Measurements from ENCODE around the gene BCL7C. TPM values are rescaled to one million over a fixed set of nuclear protein-coding genes. Genes with fewer than 3 reads are reported as not detected.
A peak's percentile ranks its signal among the peaks of the same experiment; 100 is the strongest.

The BCL7C gene
- total RNA-seq, 1 experiment from 2014 or later: 45.8 TPM

- in situ Hi-C loops (cut with HindIII; ENCODE audit: low pct_unique_long_range_greater_than_20kb, low sequenced_read_pairs): no loop called here
- POLR2A ChIA-PET: no interaction called here
Observed at GRCh38 chr16:30921748-30922419, 28.0 kb upstream of the BCL7C start.

GRCh38 chr16:30921459-30921747, 27.5 kb upstream of the BCL7C start:
- TF ChIP-seq TCF7L2 (IDR thresholded peaks at IDR 0.05; ENCODE audit: low read depth, low read length) (no peak), POLR2AphosphoS5 (IDR thresholded peaks at IDR 0.05; ENCODE audit: low read depth, low read length) (no peak; the same call in 1 of the 2 replicates), CTCF (IDR thresholded peaks at IDR 0.05) (no peak), REST (IDR thresholded peaks at IDR 0.05; ENCODE audit: insufficient read depth in 1 of 2, low read depth in 2 of 2, low read length in 1 of 2) (no peak), SIN3A (IDR thresholded peaks at IDR 0.05; ENCODE audit: borderline replicate concordance, insufficient read depth, low read depth, low read length) (no peak)
- Histone ChIP-seq H3K36me3 (ENCODE audit: control insufficient read depth, insufficient read depth, low read length) (no peaks in the 10 kb centered on the region), H3K27me3 (ENCODE audit: control insufficient read depth, insufficient read depth, low read length) (no peaks in the 10 kb centered on the region), H3K4me1 (ENCODE audit: control insufficient read depth, insufficient read depth, low read length) (peaks cover 9% of the 10 kb centered on the region), H3K4me3 (ENCODE audit: low read depth in 2 of 2, low read length in 2 of 2) (peak overlapping the region; percentile 82 to 91), H3K9me3 (ENCODE audit: control insufficient read depth, insufficient read depth, low read depth, low read length) (no peaks in the 10 kb centered on the region), H3K27ac (ENCODE audit: low read length) (peak overlapping the region; percentile 88)
- in situ Hi-C loops (cut with HindIII; ENCODE audit: low pct_unique_long_range_greater_than_20kb, low sequenced_read_pairs) (no loop called here), intact Hi-C loops (cut with micrococcal nuclease; ENCODE audit: unreplicated experiment) (no loop called here)
- no TSS peak for BruUV-seq (replicated peaks)
- POLR2A ChIA-PET: no interaction called here
- CTCF ChIA-PET: no interaction called here
- no peak for DNase-seq (ENCODE audit: low read depth, low spot score)
- ATAC-seq: no peak

More at GRCh38 chr16:30921748-30922419, 28.0 kb upstream of the BCL7C start:
- Histone ChIP-seq H3K27ac (ENCODE audit: low read length) (peak overlapping the region; percentile 88), H3K36me3 (ENCODE audit: control insufficient read depth, insufficient read depth, low read length) (no peaks in the 10 kb centered on the region), H3K9me3 (ENCODE audit: control insufficient read depth, insufficient read depth, low read depth, low read length) (no peaks in the 10 kb centered on the region), H3K27me3 (ENCODE audit: control insufficient read depth, insufficient read depth, low read length) (no peaks in the 10 kb centered on the region), H3K4me1 (ENCODE audit: control insufficient read depth, insufficient read depth, low read length) (peaks cover 9% of the 10 kb centered on the region), H3K4me3 (ENCODE audit: low read depth in 2 of 2, low read length in 2 of 2) (peak overlapping the region; percentile 82 to 91)
- intact Hi-C loops (cut with micrococcal nuclease; ENCODE audit: unreplicated experiment): no loop called here
- CTCF ChIA-PET: no interaction called here
- DNase-seq (ENCODE audit: low read depth, low spot score): no peak
- no TSS peak for BruUV-seq (replicated peaks)
- 0 out of 2 replicates have a peak, but pooled peaks have one; percentile 48 for TF ChIP-seq SIN3A (IDR thresholded peaks at IDR 0.05; ENCODE audit: borderline replicate concordance, insufficient read depth, low read depth, low read length)
- no peak for TF ChIP-seq REST (IDR thresholded peaks at IDR 0.05; ENCODE audit: insufficient read depth in 1 of 2, low read depth in 2 of 2, low read length in 1 of 2)
- TF ChIP-seq CTCF (IDR thresholded peaks at IDR 0.05): peak; percentile 91; the same call in 1 of the 2 replicates
- no peak; the same call in 1 of the 2 replicates for TF ChIP-seq POLR2AphosphoS5 (IDR thresholded peaks at IDR 0.05; ENCODE audit: low read depth, low read length)
- no peak for TF ChIP-seq TCF7L2 (IDR thresholded peaks at IDR 0.05; ENCODE audit: low read depth, low read length)
- ATAC-seq: peak; percentile 47
